ENCODE data around the gene TTLL4.

TTLL4 gene

GRCh38 chr2:218792433-218792832 is 81.8 kb downstream of the TTLL4 start:
- DNase-seq (ENCODE audit: low read depth), result no peak
- H3K4me3 ChIP-seq (ENCODE audit: low read depth, low read length), result no peak overlapping the region
- TF ChIP-seq CTCF (conservative IDR thresholded peaks at IDR 0.05; ENCODE audit: low read depth, low read length), result no peak

- H3K4me3 ChIP-seq (ENCODE audit: low read depth, low read length), result no peak overlapping the region
- DNase-seq (ENCODE audit: low read depth), result no peak
- TF ChIP-seq CTCF (conservative IDR thresholded peaks at IDR 0.05; ENCODE audit: low read depth, low read length), result no peak
These were observed 86.1 kb downstream of the TTLL4 start for GRCh38 chr2:218796691-218797090.

GRCh38 chr2:218798767-218799504 is 88.3 kb downstream of the TTLL4 start:
- no peak for TF ChIP-seq CTCF (conservative IDR thresholded peaks at IDR 0.05; ENCODE audit: low read depth, low read length)
- H3K4me3 ChIP-seq (ENCODE audit: low read depth, low read length), result no peak overlapping the region
- peak; percentile 53 for DNase-seq (ENCODE audit: low read depth)

- no peak for DNase-seq (ENCODE audit: low read depth)
- no peak overlapping the region for H3K4me3 ChIP-seq (ENCODE audit: low read depth, low read length)
- no peak for TF ChIP-seq CTCF (conservative IDR thresholded peaks at IDR 0.05; ENCODE audit: low read depth, low read length)
These were observed 89.4 kb downstream of the TTLL4 start for GRCh38 chr2:218799990-218800389.

- no peak overlapping the region for H3K4me3 ChIP-seq (ENCODE audit: low read depth, low read length)
- no peak for TF ChIP-seq CTCF (conservative IDR thresholded peaks at IDR 0.05; ENCODE audit: low read depth, low read length)
- peak; percentile 14 for DNase-seq (ENCODE audit: low read depth)
These were observed 91.9 kb downstream of the TTLL4 start for GRCh38 chr2:218802386-218802994.

- no peak for TF ChIP-seq CTCF (conservative IDR thresholded peaks at IDR 0.05; ENCODE audit: low read depth, low read length)
- H3K4me3 ChIP-seq (ENCODE audit: low read depth, low read length), result no peak overlapping the region
- DNase-seq (ENCODE audit: low read depth), result no peak
These were observed 94.2 kb downstream of the TTLL4 start for GRCh38 chr2:218804817-218805216.
